HEK293T (cell line): Measurements from ENCODE around the gene PRDM16.

ENCODE experiments used
- CTCF ChIA-PET: fragments of 350-600 bp; formaldehyde crosslinking; extraction: SDS; loops from one replicate; lab custom pipeline; 2021; ENCODE audit warnings: antibody characterized with exemption, inconsistent platforms; lab: Yijun Ruan, JAX
- POLR2A ChIA-PET: fragments of 350-600 bp; formaldehyde crosslinking; extraction: SDS; loops from one replicate; lab custom pipeline; 2020; ENCODE audit warnings: antibody characterized with exemption, inconsistent platforms; lab: Yijun Ruan, JAX
- DNase-seq: peaks from one replicate; pipeline ENCODE4 v3.0.0; 2012; ENCODE audit warnings: mixed read lengths; ENCODE audit errors: extremely low spot score
- ARNT ChIP-seq: fragments of 450-650 bp; IDR thresholded peaks from 2 replicates; pipeline ENCODE4 v1.6.1; 2017; ENCODE audit warnings: mild to moderate bottlenecking
- BHLHE40 ChIP-seq: fragments of 450-650 bp; IDR thresholded peaks from 2 replicates; pipeline ENCODE4 v1.6.1; 2016; ENCODE audit warnings: mild to moderate bottlenecking, moderate library complexity, borderline replicate concordance
- CTBP1 ChIP-seq: fragments of 450-650 bp; IDR thresholded peaks from 2 replicates; pipeline ENCODE4 v1.6.1; 2016; ENCODE audit warnings: borderline replicate concordance
- ELF4 ChIP-seq: fragments of 450-650 bp; IDR thresholded peaks from 2 replicates; pipeline ENCODE4 v1.6.1; 2017; ENCODE audit warnings: antibody characterized with exemption
- FOXA1 ChIP-seq: fragments of 450-650 bp; IDR thresholded peaks from 2 replicates; pipeline ENCODE4 v1.6.1; 2016; ENCODE audit warnings: mild to moderate bottlenecking
- FOXK2 ChIP-seq: fragments of 450-650 bp; IDR thresholded peaks from 2 replicates; pipeline ENCODE4 v1.6.1; 2016; ENCODE audit warnings: mild to moderate bottlenecking
- FOXM1 ChIP-seq: fragments of 450-650 bp; IDR thresholded peaks from 2 replicates; pipeline ENCODE4 v1.6.1; 2017; ENCODE audit warnings: mild to moderate bottlenecking, borderline replicate concordance
- HDGF ChIP-seq: fragments of 450-650 bp; IDR thresholded peaks from 2 replicates; pipeline ENCODE4 v1.6.1; 2017; ENCODE audit warnings: antibody characterized with exemption, borderline replicate concordance
- L3MBTL2 ChIP-seq: fragments of 450-650 bp; conservative IDR thresholded peaks from 2 replicates; pipeline ENCODE4 v1.6.1; 2016; ENCODE audit warnings: mild to moderate bottlenecking
- LEF1 ChIP-seq: fragments of 450-650 bp; IDR thresholded peaks from 2 replicates; pipeline ENCODE4 v1.6.1; 2017; ENCODE audit warnings: mild to moderate bottlenecking, borderline replicate concordance
- NFRKB ChIP-seq: fragments of 450-650 bp; IDR thresholded peaks from 2 replicates; pipeline ENCODE4 v1.6.1; 2016; ENCODE audit warnings: mild to moderate bottlenecking, moderate library complexity
- PKNOX1 ChIP-seq: fragments of 450-650 bp; IDR thresholded peaks from 2 replicates; pipeline ENCODE4 v1.6.1; 2016
- SP1 ChIP-seq: fragments of 450-650 bp; IDR thresholded peaks from 2 replicates; pipeline ENCODE4 v1.6.1; 2017
- SUZ12 ChIP-seq: fragments of 450-650 bp; IDR thresholded peaks from 2 replicates; pipeline ENCODE4 v1.6.1; 2016; ENCODE audit warnings: mild to moderate bottlenecking
- TARDBP ChIP-seq: fragments of 450-650 bp; IDR thresholded peaks from 2 replicates; pipeline ENCODE4 v1.6.1; 2016
- ZNF384 ChIP-seq: fragments of 450-650 bp; IDR thresholded peaks from 2 replicates; pipeline ENCODE4 v1.6.1; 2016

PRDM16 gene

GRCh38 chr1:3469849-3470649 lies 401.0 kb downstream of the PRDM16 start:
- no peak for TF ChIP-seq SP1
- no peak for TF ChIP-seq PKNOX1
- TF ChIP-seq FOXK2 = no peak
- TF ChIP-seq TARDBP = no peak
- TF ChIP-seq L3MBTL2 = no peak
- no peak for TF ChIP-seq LEF1
- TF ChIP-seq FOXM1 = no peak
- TF ChIP-seq CTBP1 = no peak
- TF ChIP-seq NFRKB = no peak
- no peak for TF ChIP-seq FOXA1
- no peak for TF ChIP-seq ARNT
- no peak for TF ChIP-seq ZNF384
- no peak for TF ChIP-seq BHLHE40
- no peak for TF ChIP-seq HDGF
- no peak for TF ChIP-seq SUZ12
- no peak for TF ChIP-seq ELF4
- ChIA-PET CTCF (no interaction called here), POLR2A (no interaction called here)
- DNase-seq = no peak

GRCh38 chr1:3470650-3471355 lies 401.8 kb downstream of the PRDM16 start:
- CTCF ChIA-PET = interaction anchor here (0.8 to 2.1 kb wide), 3 partner anchors 14 to 94 kb away, joined by 3 to 19 read pairs (median 5); no protein-coding TSS in a partner anchor
- TF ChIP-seq ELF4 (no peak), SUZ12 (no peak), L3MBTL2 (no peak), FOXA1 (no peak), LEF1 (no peak), CTBP1 (no peak), PKNOX1 (no peak)
- no peak for DNase-seq
- POLR2A ChIA-PET = interaction anchor here (0.7 kb wide), 1 partner anchor 18 kb away, joined by 3 read pairs; no protein-coding TSS in a partner anchor

GRCh38 chr1:3471356-3472087 lies 402.5 kb downstream of the PRDM16 start:
- no peak for DNase-seq
- POLR2A ChIA-PET = interaction anchor here (0.7 kb wide), 1 partner anchor 19 kb away, joined by 3 read pairs; no protein-coding TSS in a partner anchor
- no peak for TF ChIP-seq FOXA1
- no peak for TF ChIP-seq SP1
- no peak for TF ChIP-seq LEF1
- TF ChIP-seq ZNF384 = no peak
- no peak for TF ChIP-seq BHLHE40
- TF ChIP-seq TARDBP = no peak
- TF ChIP-seq FOXM1 = no peak
- TF ChIP-seq ELF4 = no peak
- no peak for TF ChIP-seq PKNOX1
- no peak for TF ChIP-seq L3MBTL2
- no peak for TF ChIP-seq HDGF
- no peak for TF ChIP-seq ARNT
- TF ChIP-seq SUZ12 = no peak
- no peak for TF ChIP-seq CTBP1
- CTCF ChIA-PET = interaction anchor here (0.8 to 2.1 kb wide), 4 partner anchors 10 to 93 kb away, joined by 3 to 19 read pairs (median 4); no protein-coding TSS in a partner anchor

- POLR2A ChIA-PET = no interaction called here
- TF ChIP-seq SP1 = no peak
- no peak for DNase-seq
- CTCF ChIA-PET = interaction anchor here (0.8 to 2.1 kb wide), 2 partner anchors 9 to 19 kb away, joined by 4 to 19 read pairs; no protein-coding TSS in a partner anchor
Observed at GRCh38 chr1:3472088-3472850, 403.3 kb downstream of the PRDM16 start.

GRCh38 chr1:3472906-3473305 lies 403.9 kb downstream of the PRDM16 start:
- no peak for DNase-seq
- POLR2A ChIA-PET = no interaction called here
- TF ChIP-seq BHLHE40 = no peak
- no peak for TF ChIP-seq FOXM1
- TF ChIP-seq CTBP1 = no peak
- no peak for TF ChIP-seq ELF4
- TF ChIP-seq FOXA1 = no peak
- TF ChIP-seq SP1 = no peak
- TF ChIP-seq FOXK2 = no peak
- TF ChIP-seq PKNOX1 = no peak
- no peak for TF ChIP-seq SUZ12
- no peak for TF ChIP-seq LEF1
- TF ChIP-seq TARDBP = no peak
- TF ChIP-seq NFRKB = no peak
- TF ChIP-seq HDGF = no peak
- no peak for TF ChIP-seq ARNT
- CTCF ChIA-PET = interaction anchor here (2.1 kb wide), 1 partner anchor 20 kb away, joined by 19 read pairs; no protein-coding TSS in a partner anchor
